NCI-H2107 treated with DMSO at 0.1 percent for 48 hours (cell line): ENCODE measurements around the gene CRK.
"Not testable (repeated sequence)": the region's sequence is repeated elsewhere in the genome, so short reads cannot be mapped to it uniquely, and the experiment has no call there.

Source experiments
- DNase-seq: peaks from one replicate; lab custom pipeline; 2025; ENCODE audit not compliant: unreplicated experiment; lab: John Stamatoyannopoulos, UW

CRK gene

GRCh38 chr17:1467898-1468492 lies 12.0 kb upstream of the CRK start:
- no peak for DNase-seq

GRCh38 chr17:1467258-1467657 lies 11.2 kb upstream of the CRK start:
- no peak for DNase-seq

- DNase-seq = no peak
These were observed 8.2 kb upstream of the CRK start for GRCh38 chr17:1464186-1464585.

- no peak for DNase-seq
These were observed 6.4 kb upstream of the CRK start for GRCh38 chr17:1462164-1463112.

GRCh38 chr17:1461198-1461944 lies 5.3 kb upstream of the CRK start:
- DNase-seq = no peak

GRCh38 chr17:1460233-1460632 lies 4.2 kb upstream of the CRK start:
- DNase-seq = no peak

- DNase-seq = no peak
These were observed 688 bp downstream of the CRK start for GRCh38 chr17:1455291-1455796.

GRCh38 chr17:1454541-1454940 lies 1.5 kb downstream of the CRK start:
- DNase-seq = no peak

- DNase-seq = not testable (repeated sequence)
These were observed 2.3 kb downstream of the CRK start for GRCh38 chr17:1453694-1454093.

- DNase-seq = no peak
These were observed 3.2 kb downstream of the CRK start for GRCh38 chr17:1452836-1453235.

- not testable (repeated sequence) for DNase-seq
These were observed 5.8 kb downstream of the CRK start for GRCh38 chr17:1450261-1450660.

GRCh38 chr17:1449412-1449967 lies 6.5 kb downstream of the CRK start:
- no peak for DNase-seq

- no peak for DNase-seq
These were observed 9.0 kb downstream of the CRK start for GRCh38 chr17:1447052-1447451.

- no peak for DNase-seq
These were observed 9.8 kb downstream of the CRK start for GRCh38 chr17:1446201-1446600.

- DNase-seq = not testable (repeated sequence)
These were observed 10.3 kb downstream of the CRK start for GRCh38 chr17:1445695-1446094.

- not testable (repeated sequence) for DNase-seq
These were observed 13.3 kb downstream of the CRK start for GRCh38 chr17:1442721-1443120.

- no peak for DNase-seq
These were observed 13.8 kb downstream of the CRK start for GRCh38 chr17:1442187-1442586.

GRCh38 chr17:1440921-1441320 lies 15.1 kb downstream of the CRK start:
- no peak for DNase-seq

- DNase-seq = no peak
These were observed 17.4 kb downstream of the CRK start for GRCh38 chr17:1438593-1439083.

GRCh38 chr17:1435326-1435725 lies 20.7 kb downstream of the CRK start:
- no peak for DNase-seq

- no peak for DNase-seq
These were observed 21.9 kb downstream of the CRK start for GRCh38 chr17:1434150-1434549.
